CD8-positive, alpha-beta memory T cell (primary cell): ENCODE results near the gene TNFSF10. TPM values are rescaled to one million over a fixed set of nuclear protein-coding genes. Genes with fewer than 3 reads are reported as not detected.

ENCODE experiments used
- CTCF ChIA-PET: fragments of 350-600 bp; sonication (Branson Sonifier 250); formaldehyde crosslinking; loops from one replicate; lab custom pipeline; 2021; ENCODE audit warnings: antibody characterized with exemption; lab: Charles Lee
- POLR2A ChIA-PET: fragments of 350-600 bp; sonication (Branson Sonifier 250); formaldehyde crosslinking; loops from one replicate; lab custom pipeline; 2021; ENCODE audit warnings: antibody characterized with exemption; lab: Charles Lee
- DNase-seq, 5 donors: peaks; one replicate each; pipeline versions ENCODE4 v3.0.0 to v3.0.0-alpha.2; 2020 to 2022; ENCODE audit warnings: mixed read lengths in 1 of 5
- H3K27ac ChIP-seq: one replicate; pipeline ENCODE4 v1.7.0; 2013; ENCODE audit warnings: low read depth, mild to moderate bottlenecking, low read length, moderate library complexity
- H3K27me3 ChIP-seq: 2 replicates; pipeline ENCODE4 v1.7.0; 2013; ENCODE audit warnings: low read length, mild to moderate bottlenecking; ENCODE audit not compliant: insufficient read depth, poor library complexity, severe bottlenecking
- H3K36me3 ChIP-seq: 2 replicates; pipeline ENCODE4 v1.7.0; 2013; ENCODE audit warnings: mild to moderate bottlenecking, low read length, moderate library complexity; ENCODE audit not compliant: insufficient read depth
- H3K4me1 ChIP-seq: 2 replicates; pipeline ENCODE4 v1.7.0; 2013; ENCODE audit warnings: mild to moderate bottlenecking, low read length, moderate library complexity; ENCODE audit not compliant: insufficient read depth
- H3K4me3 ChIP-seq: 2 replicates; pipeline ENCODE4 v1.7.0; 2013; ENCODE audit warnings: mild to moderate bottlenecking, low read length
- H3K9me3 ChIP-seq: 2 replicates; pipeline ENCODE4 v1.7.0; 2013; ENCODE audit warnings: mild to moderate bottlenecking, low read length
- H3K27ac Mint-ChIP-seq, 8 donors: one replicate each; pipeline ENCODE4 v1.8.0; 2020 to 2021; ENCODE audit warnings: mixed read lengths in 8 of 8, mild to moderate bottlenecking in 6 of 8, inconsistent platforms in 3 of 8, moderate library complexity in 3 of 8
- H3K27me3 Mint-ChIP-seq, 2 donors: one replicate each; pipeline ENCODE4 v1.8.0; 2020 to 2021; ENCODE audit warnings: mixed read lengths in 2 of 2, mild to moderate bottlenecking in 1 of 2, moderate library complexity in 1 of 2
- H3K36me3 Mint-ChIP-seq, 3 donors: one replicate each; pipeline ENCODE4 v1.8.0; 2020 to 2021; ENCODE audit warnings: mixed read lengths in 3 of 3, inconsistent platforms in 1 of 3, mild to moderate bottlenecking in 1 of 3
- H3K4me1 Mint-ChIP-seq, 3 donors: one replicate each; pipeline ENCODE4 v1.8.0; 2020 to 2021; ENCODE audit warnings: mixed read lengths in 3 of 3, inconsistent platforms in 1 of 3, mild to moderate bottlenecking in 1 of 3
- H3K4me3 Mint-ChIP-seq, 7 donors: one replicate each; pipeline ENCODE4 v1.8.0; 2020 to 2021; ENCODE audit warnings: mixed read lengths in 7 of 7, mild to moderate bottlenecking in 6 of 7, moderate library complexity in 4 of 7, inconsistent platforms in 2 of 7
- H3K9me3 Mint-ChIP-seq, 5 donors: one replicate each; pipeline ENCODE4 v1.8.0; 2020 to 2022; ENCODE audit warnings: mixed read lengths in 5 of 5, mild to moderate bottlenecking in 3 of 5, moderate library complexity in 2 of 5, inconsistent platforms in 1 of 5
- polyA plus RNA-seq: library from polyadenylated mRNA; unstranded; fragments of 300-500 nt; fragmentation: Illumina TruSeq; gene quantifications from one replicate; pipeline ENCODE4 v1.2.3, GENCODE V29; 2021
- total RNA-seq, 2 experiments: library from RNA; stranded (reverse); gene quantifications; one replicate each; pipeline ENCODE4 v1.2.3, GENCODE V29; 2021

TNFSF10 gene
- total and polyA plus RNA-seq, 3 experiments from 2014 or later: 38.2 to 48.1 (median 41.9) TPM

DNA sequence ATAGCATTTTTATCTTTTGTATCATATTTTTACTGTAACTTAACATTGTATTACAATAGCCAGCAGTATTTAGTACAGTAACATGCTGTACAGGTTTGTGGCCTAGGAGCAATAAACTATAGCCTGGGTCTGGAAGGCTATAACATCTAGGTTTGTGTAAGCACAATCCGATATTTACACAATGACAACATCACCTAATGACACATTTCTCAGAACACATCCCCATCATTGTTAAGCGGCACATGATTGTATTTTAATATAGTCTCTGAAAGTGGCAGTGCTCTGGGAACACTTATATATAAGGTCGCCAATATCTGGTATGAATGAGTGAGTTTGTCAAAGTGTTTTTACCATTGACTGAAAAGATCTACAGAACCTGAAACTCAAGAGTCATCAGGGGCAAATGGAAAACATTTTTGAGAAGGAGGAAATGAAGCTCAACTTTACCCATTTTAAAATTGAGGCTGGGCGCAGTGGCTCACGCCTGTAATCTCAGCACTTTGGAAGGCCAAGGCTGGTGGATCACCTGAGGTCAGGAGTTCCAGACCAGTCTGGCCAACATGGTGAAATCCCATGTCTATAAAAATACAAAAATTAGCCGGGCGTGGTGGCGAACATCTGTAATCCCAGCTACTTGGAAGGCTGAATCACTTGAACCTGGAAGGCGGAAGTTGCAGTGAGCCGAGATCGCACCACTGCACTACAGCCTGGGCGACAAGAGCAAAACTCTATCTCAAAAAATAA is 38.8 kb upstream of the TNFSF10 start:
- no peak overlapping the region for H3K4me3 ChIP-seq
- Mint-ChIP-seq H3K4me1 (peaks cover 18 to 31% (median 27%) of the 10 kb centered on the region in 3 donors), H3K36me3 (no peaks in the 10 kb centered on the region)

DNA sequence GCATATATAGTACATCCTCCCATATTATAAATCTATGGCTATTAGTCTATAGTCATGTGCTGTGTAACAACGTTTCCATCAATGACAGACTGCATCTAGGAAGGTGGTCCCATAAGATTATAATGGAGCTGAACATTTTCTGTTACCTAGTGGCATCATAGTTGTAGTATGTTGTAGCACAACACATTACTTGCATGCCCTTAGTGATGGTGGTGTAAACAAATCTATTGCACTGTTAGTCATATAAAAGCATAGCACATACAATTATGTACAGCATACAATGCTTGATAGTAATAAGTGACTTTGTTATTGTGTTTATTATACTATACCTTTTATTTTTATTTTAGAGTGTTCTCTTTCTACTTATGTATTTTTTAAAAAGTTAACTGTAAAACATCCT is 37.4 kb upstream of the TNFSF10 start:
- Histone ChIP-seq H3K27ac (no peak overlapping the region), H3K9me3 (no peaks in the 10 kb centered on the region), H3K4me1 (peaks cover 16% of the 10 kb centered on the region), H3K4me3 (no peak overlapping the region), H3K27me3 (no peaks in the 10 kb centered on the region), H3K36me3 (no peaks in the 10 kb centered on the region)
- no peaks in the 10 kb centered on the region for H3K36me3 Mint-ChIP-seq
- no peaks in the 10 kb centered on the region for H3K9me3 Mint-ChIP-seq
- peaks cover 18 to 32% (median 27%) of the 10 kb centered on the region in 3 donors for H3K4me1 Mint-ChIP-seq
- CTCF ChIA-PET: interaction anchor here (1.1 kb wide), 1 partner anchor 9 kb away, joined by 7 read pairs; no protein-coding TSS in a partner anchor
- H3K27ac Mint-ChIP-seq: no peak overlapping the region
- DNase-seq: no peak
- POLR2A ChIA-PET: no interaction called here
- H3K4me3 Mint-ChIP-seq: no peak overlapping the region
- no peaks in the 10 kb centered on the region for H3K27me3 Mint-ChIP-seq

More for the DNA sequence above, 38.8 kb upstream of the TNFSF10 start:
- H3K4me3 Mint-ChIP-seq: peak overlapping the region in 5 of 7 donors; percentile 27 to 56 (median 40)
- POLR2A ChIA-PET: no interaction called here
- peak overlapping the region in 7 of 8 donors; percentile 3 to 84 (median 38) for H3K27ac Mint-ChIP-seq
- Histone ChIP-seq H3K4me1 (peaks cover 16% of the 10 kb centered on the region), H3K9me3 (no peaks in the 10 kb centered on the region), H3K27ac (no peak overlapping the region), H3K27me3 (no peaks in the 10 kb centered on the region), H3K36me3 (no peaks in the 10 kb centered on the region)
- DNase-seq: no peak
- no peaks in the 10 kb centered on the region for H3K9me3 Mint-ChIP-seq
- CTCF ChIA-PET: interaction anchor here (1.8 kb wide), 1 partner anchor 10 kb away, joined by 5 read pairs; no protein-coding TSS in a partner anchor
- no peaks in the 10 kb centered on the region for H3K27me3 Mint-ChIP-seq

DNA sequence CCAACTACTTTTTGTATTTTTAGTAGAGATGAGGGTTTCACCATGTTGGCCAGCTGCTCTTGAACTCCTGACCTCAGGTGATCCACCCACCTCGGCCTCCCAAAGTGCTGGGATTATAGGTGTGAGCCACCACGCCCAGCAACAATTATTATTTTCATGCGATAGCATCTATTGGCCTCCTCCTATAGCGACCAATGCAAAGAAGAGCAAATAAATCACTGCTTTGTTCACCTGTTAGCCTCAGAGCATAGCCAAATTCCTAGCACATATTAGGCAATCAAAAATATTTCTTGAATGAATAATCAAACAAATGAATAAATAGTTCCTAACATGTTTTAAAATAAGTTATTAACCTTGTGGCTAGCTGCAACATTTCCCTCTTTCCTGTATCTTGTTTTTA is 36.8 kb upstream of the TNFSF10 start:
- Mint-ChIP-seq H3K9me3 (no peaks in the 10 kb centered on the region), H3K4me1 (peaks cover 18 to 32% (median 27%) of the 10 kb centered on the region in 3 donors), H3K4me3 (no peak overlapping the region), H3K27ac (no peak overlapping the region), H3K27me3 (no peaks in the 10 kb centered on the region), H3K36me3 (no peaks in the 10 kb centered on the region)
- ChIA-PET CTCF (no interaction called here), POLR2A (no interaction called here)
- H3K9me3 ChIP-seq: no peaks in the 10 kb centered on the region
- DNase-seq: no peak
- no peaks in the 10 kb centered on the region for H3K27me3 ChIP-seq
- H3K4me3 ChIP-seq: no peak overlapping the region
- H3K4me1 ChIP-seq: peaks cover 16% of the 10 kb centered on the region
- no peak overlapping the region for H3K27ac ChIP-seq
- no peaks in the 10 kb centered on the region for H3K36me3 ChIP-seq

DNA sequence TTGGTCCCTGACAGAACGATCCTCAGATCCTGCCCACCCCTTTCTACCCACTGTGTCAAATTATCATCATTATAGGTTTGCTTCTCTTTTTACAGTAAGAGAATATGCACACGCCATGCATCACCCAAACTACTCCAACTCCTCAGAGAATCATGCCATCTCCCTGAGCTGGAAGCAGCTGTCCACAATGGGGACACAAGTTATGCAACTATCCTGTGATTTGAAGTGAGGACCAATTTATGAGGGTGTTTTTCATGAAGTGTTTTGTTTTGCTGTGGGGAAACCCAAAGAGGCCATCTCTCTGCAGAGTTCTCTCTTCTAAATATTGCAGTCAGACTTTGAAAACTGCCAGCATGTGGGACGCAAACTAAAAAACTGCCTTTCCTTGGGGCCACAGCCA is 35.8 kb upstream of the TNFSF10 start:
- Histone ChIP-seq H3K36me3 (no peaks in the 10 kb centered on the region), H3K27me3 (no peaks in the 10 kb centered on the region), H3K9me3 (no peaks in the 10 kb centered on the region), H3K27ac (no peak overlapping the region), H3K4me3 (no peak overlapping the region), H3K4me1 (peaks cover 15% of the 10 kb centered on the region)
- Mint-ChIP-seq H3K4me3 (no peak overlapping the region), H3K36me3 (no peaks in the 10 kb centered on the region), H3K27me3 (no peaks in the 10 kb centered on the region), H3K4me1 (peaks cover 18 to 31% (median 26%) of the 10 kb centered on the region in 3 donors), H3K27ac (no peak overlapping the region), H3K9me3 (no peaks in the 10 kb centered on the region)
- POLR2A ChIA-PET: no interaction called here
- CTCF ChIA-PET: no interaction called here
- no peak for DNase-seq

- no peak overlapping the region for H3K27ac ChIP-seq
- CTCF ChIA-PET: no interaction called here
- Mint-ChIP-seq H3K9me3 (no peaks in the 10 kb centered on the region), H3K27me3 (no peaks in the 10 kb centered on the region), H3K36me3 (no peaks in the 10 kb centered on the region), H3K4me3 (no peak overlapping the region), H3K27ac (no peak overlapping the region), H3K4me1 (peaks cover 8 to 17% (median 13%) of the 10 kb centered on the region in 3 donors)
- no peak overlapping the region for H3K4me3 ChIP-seq
- POLR2A ChIA-PET: no interaction called here
- no peak for DNase-seq
- no peaks in the 10 kb centered on the region for H3K9me3 ChIP-seq
- H3K4me1 ChIP-seq: peaks cover 1% of the 10 kb centered on the region
- no peaks in the 10 kb centered on the region for H3K36me3 ChIP-seq
- H3K27me3 ChIP-seq: no peaks in the 10 kb centered on the region
Observed at GRCh38 chr3:172557515-172558220, 34.4 kb upstream of the TNFSF10 start.

- H3K4me3 ChIP-seq: no peak overlapping the region
- Mint-ChIP-seq H3K9me3 (no peaks in the 10 kb centered on the region), H3K36me3 (no peaks in the 10 kb centered on the region), H3K27ac (no peak overlapping the region), H3K4me3 (no peak overlapping the region), H3K4me1 (peaks cover 5 to 16% (median 6%) of the 10 kb centered on the region in 3 donors), H3K27me3 (no peaks in the 10 kb centered on the region)
- no peaks in the 10 kb centered on the region for H3K9me3 ChIP-seq
- DNase-seq: no peak
- POLR2A ChIA-PET: no interaction called here
- H3K4me1 ChIP-seq: no peaks in the 10 kb centered on the region
- CTCF ChIA-PET: no interaction called here
- no peaks in the 10 kb centered on the region for H3K27me3 ChIP-seq
- H3K27ac ChIP-seq: no peak overlapping the region
- H3K36me3 ChIP-seq: no peaks in the 10 kb centered on the region
Observed at GRCh38 chr3:172553526-172554252, 30.5 kb upstream of the TNFSF10 start.

DNA sequence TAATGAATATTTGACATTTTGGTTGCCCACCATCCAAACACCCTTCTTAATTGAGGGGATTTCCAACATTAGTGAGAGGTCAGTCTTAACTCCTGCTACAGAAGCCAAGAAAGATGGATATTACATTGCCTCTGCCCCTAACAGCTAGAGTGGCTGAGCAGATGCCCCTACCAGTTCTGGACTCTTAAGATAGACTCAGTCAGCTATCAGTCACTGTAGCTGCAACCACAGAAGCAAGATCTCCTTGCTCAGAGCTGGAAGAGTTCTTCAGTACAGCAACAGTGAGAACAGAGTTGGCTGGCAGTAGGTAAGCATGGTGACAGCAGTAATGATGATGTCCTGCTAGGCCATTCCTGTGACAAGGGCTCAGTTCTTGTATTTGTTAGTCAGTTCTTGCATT is 29.4 kb upstream of the TNFSF10 start:
- ChIA-PET POLR2A (no interaction called here), CTCF (interaction anchor here (2.6 kb wide), 1 partner anchor 8 kb away, joined by 7 read pairs; no protein-coding TSS in a partner anchor)
- DNase-seq: no peak
- H3K4me3 Mint-ChIP-seq: no peak overlapping the region
- no peaks in the 10 kb centered on the region for H3K36me3 Mint-ChIP-seq
- H3K36me3 ChIP-seq: no peaks in the 10 kb centered on the region
- H3K4me1 ChIP-seq: no peaks in the 10 kb centered on the region
- no peak overlapping the region for H3K27ac Mint-ChIP-seq
- no peaks in the 10 kb centered on the region for H3K9me3 ChIP-seq
- no peak overlapping the region for H3K4me3 ChIP-seq
- no peaks in the 10 kb centered on the region for H3K27me3 Mint-ChIP-seq
- H3K27ac ChIP-seq: no peak overlapping the region
- H3K9me3 Mint-ChIP-seq: no peaks in the 10 kb centered on the region
- no peaks in the 10 kb centered on the region for H3K27me3 ChIP-seq
- peaks cover 5 to 15% (median 6%) of the 10 kb centered on the region in 3 donors for H3K4me1 Mint-ChIP-seq
